Suppressor macrophage treated with lipopolysaccharide for 1 hour (primary cell): ENCODE results near the gene ETS1.
A peak's percentile ranks its signal among the peaks of the same experiment; 100 is the strongest.

Experiments used
- DNase-seq, 3 donors: peaks; one replicate each; pipeline ENCODE4 v3.0.0-alpha.2; 2020 to 2022

Gene ETS1

GRCh38 chr11:128517451-128518230 lies 69.7 kb downstream of the ETS1 start:
- DNase-seq: no peak

- DNase-seq: no peak
Observed at GRCh38 chr11:128516886-128517285, 70.5 kb downstream of the ETS1 start.

GRCh38 chr11:128515826-128516778 lies 71.3 kb downstream of the ETS1 start:
- DNase-seq: no peak

GRCh38 chr11:128515086-128515485 lies 72.3 kb downstream of the ETS1 start:
- DNase-seq: no peak

- no peak for DNase-seq
Observed at GRCh38 chr11:128513915-128514681, 73.3 kb downstream of the ETS1 start.

GRCh38 chr11:128512474-128512996 lies 74.8 kb downstream of the ETS1 start:
- no peak for DNase-seq

GRCh38 chr11:128511712-128512111 lies 75.6 kb downstream of the ETS1 start:
- DNase-seq: no peak

GRCh38 chr11:128509621-128510389 lies 77.6 kb downstream of the ETS1 start:
- DNase-seq: peak in 1 of 3 donors; percentile 10

- DNase-seq: no peak
Observed at GRCh38 chr11:128508770-128509510, 78.4 kb downstream of the ETS1 start.

- DNase-seq: no peak
Observed at GRCh38 chr11:128507936-128508335, 79.4 kb downstream of the ETS1 start.

- peak; percentile 79 to 88 (median 85) for DNase-seq
Observed at GRCh38 chr11:128506999-128507611, 80.3 kb downstream of the ETS1 start.

GRCh38 chr11:128506356-128506755 lies 81.0 kb downstream of the ETS1 start:
- no peak for DNase-seq

- DNase-seq: no peak
Observed at GRCh38 chr11:128505449-128506065, 81.8 kb downstream of the ETS1 start.

GRCh38 chr11:128504486-128504885 lies 82.9 kb downstream of the ETS1 start:
- DNase-seq: no peak

- DNase-seq: peak in 2 of 3 donors; percentile 31 to 48
Observed at GRCh38 chr11:128503245-128503991, 83.9 kb downstream of the ETS1 start.

GRCh38 chr11:128502726-128503125 lies 84.6 kb downstream of the ETS1 start:
- no peak for DNase-seq

GRCh38 chr11:128501632-128502549 lies 85.5 kb downstream of the ETS1 start:
- peak; percentile 35 to 40 (median 40) for DNase-seq

GRCh38 chr11:128501008-128501407 lies 86.3 kb downstream of the ETS1 start:
- no peak for DNase-seq
